GM21390 (cell line): ENCODE data around the gene PALM3.

Experiments
- ATAC-seq: cut with Tn5 transposase; IDR thresholded peaks from one replicate; pipeline ENCODE4 v1.9.1; 2021; ENCODE audit not compliant: unreplicated experiment

Gene PALM3

GRCh38 chr19:14061751-14062557, at the start of gene PALM3:
TSS of gene PALM3 (minus strand) at chr19:14062076. CDS start at chr19:14061980, 96 bp downstream.
- no peak for ATAC-seq

- no peak for ATAC-seq
These were observed 49.6 kb upstream of the PALM3 start for GRCh38 chr19:14111486-14111885.

- ATAC-seq = no peak
These were observed 48.8 kb upstream of the PALM3 start for GRCh38 chr19:14110650-14111049.

- no peak for ATAC-seq
These were observed 45.9 kb upstream of the PALM3 start for GRCh38 chr19:14107581-14108461.

- ATAC-seq = no peak
These were observed 45.0 kb upstream of the PALM3 start for GRCh38 chr19:14106840-14107239.

GRCh38 chr19:14105680-14106079, 43.8 kb upstream of the PALM3 start:
- no peak for ATAC-seq

- ATAC-seq = no peak
These were observed 41.4 kb upstream of the PALM3 start for GRCh38 chr19:14103310-14103709.

GRCh38 chr19:14102756-14103155, 40.9 kb upstream of the PALM3 start:
- ATAC-seq = no peak

- ATAC-seq = no peak
These were observed 40.3 kb upstream of the PALM3 start for GRCh38 chr19:14102102-14102696.

- ATAC-seq = no peak
These were observed 39.2 kb upstream of the PALM3 start for GRCh38 chr19:14101003-14101545.

- ATAC-seq = no peak
These were observed 35.8 kb upstream of the PALM3 start for GRCh38 chr19:14097532-14098151.

- no peak for ATAC-seq
These were observed 34.6 kb upstream of the PALM3 start for GRCh38 chr19:14096272-14096992.

GRCh38 chr19:14094854-14095253, 33.0 kb upstream of the PALM3 start:
- no peak for ATAC-seq

- ATAC-seq = no peak
These were observed 31.4 kb upstream of the PALM3 start for GRCh38 chr19:14093117-14093823.

GRCh38 chr19:14091813-14092462, 30.1 kb upstream of the PALM3 start:
- ATAC-seq = no peak

GRCh38 chr19:14091081-14091812, 29.4 kb upstream of the PALM3 start:
- ATAC-seq = peak; percentile 56

GRCh38 chr19:14090509-14091080, 28.7 kb upstream of the PALM3 start, which contains the start of gene SAMD1:
TSS of gene SAMD1 (minus strand) at chr19:14090751.
- ATAC-seq = peak; percentile 38
